Left ventricle myocardium inferior (tissue), 1 donor: ENCODE data around the gene RAPGEF2. TPM values are rescaled to one million over a fixed set of nuclear protein-coding genes. Genes with fewer than 3 reads are reported as not detected.

Experiments
- DNase-seq: peaks from one replicate; pipeline ENCODE4 v3.0.0-alpha.2; 2020
- H3K27ac ChIP-seq: fragments of 200-600 bp; replicated peaks from 2 replicates; pipeline ENCODE4 v1.8.0; 2021
- H3K27me3 ChIP-seq: fragments of 200-600 bp; 2 replicates; pipeline ENCODE4 v1.8.0; 2021; ENCODE audit warnings: low read depth
- H3K36me3 ChIP-seq: fragments of 200-600 bp; 2 replicates; pipeline ENCODE4 v1.8.0; 2021
- H3K4me1 ChIP-seq: fragments of 200-600 bp; 2 replicates; pipeline ENCODE4 v1.8.0; 2021
- H3K4me3 ChIP-seq: fragments of 200-600 bp; 2 replicates; pipeline ENCODE4 v1.8.0; 2021; ENCODE audit warnings: mild to moderate bottlenecking, moderate library complexity
- H3K9me3 ChIP-seq: fragments of 200-600 bp; replicated peaks from 2 replicates; pipeline ENCODE4 v1.8.0; 2021
- CTCF ChIP-seq: fragments of 200-600 bp; IDR thresholded peaks from 2 replicates; pipeline ENCODE4 v1.8.0; 2021; ENCODE audit warnings: antibody characterized with exemption, mild to moderate bottlenecking, borderline replicate concordance
- intact Hi-C: fragments of 100-400 bp; cut with micrococcal nuclease; formaldehyde crosslinking; loops from one replicate; pipeline ENCODE4 v1.11.0; 2022
- total RNA-seq: library from RNA; stranded (reverse); fragmentation: NEBNext Ultra II Directional; extraction: Animal tissue kit (Norgen Biotek cat#: 25700); gene quantifications from one replicate; pipeline ENCODE4 v1.2.1, GENCODE V29; 2021
- donor health status: DM: no; HTN: yes; CAD: no; lungs with severe emphysema.

The RAPGEF2 gene
- total RNA-seq, 1 donor from 2014 or later, result 51.5 TPM

DNA sequence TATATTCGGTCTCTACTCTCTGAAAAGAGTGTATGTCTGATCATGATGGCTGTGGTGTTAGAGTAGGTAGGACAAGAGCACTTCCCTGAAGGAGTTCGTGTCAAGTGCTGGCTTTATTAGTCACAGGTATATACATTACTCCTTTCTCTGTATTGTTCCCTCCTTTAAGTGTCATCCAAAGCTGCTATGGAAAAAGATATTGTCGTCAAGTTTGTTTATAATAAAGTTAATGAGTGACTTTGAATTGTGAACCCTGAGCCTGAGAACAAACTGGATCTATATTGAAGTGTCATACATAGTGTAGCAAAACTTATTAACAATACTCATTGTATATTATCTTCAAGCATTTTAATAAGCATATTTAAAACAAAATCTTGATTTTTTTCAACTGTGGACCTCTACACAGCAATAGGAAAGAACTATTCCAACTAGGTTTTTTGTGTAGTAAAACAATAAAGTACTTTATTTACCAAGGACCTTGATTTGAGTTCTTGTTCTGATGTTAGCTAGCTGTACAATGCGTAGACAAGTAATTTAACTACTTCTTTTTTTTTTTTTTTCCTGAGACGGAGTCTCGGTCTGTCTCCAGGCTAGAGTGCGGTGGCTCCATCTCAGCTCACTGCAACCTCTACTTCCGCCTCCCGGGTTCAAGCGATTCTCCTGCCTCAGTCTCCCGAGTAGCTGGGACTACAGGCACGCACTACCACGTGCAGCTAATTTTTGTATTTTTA lies 177.7 kb downstream of the RAPGEF2 start:
- no peaks in the 10 kb centered on the region for H3K9me3 ChIP-seq
- peaks cover 67% of the 10 kb centered on the region for H3K4me1 ChIP-seq
- H3K36me3 ChIP-seq, result no peaks in the 10 kb centered on the region
- TF ChIP-seq CTCF, result no peak
- intact Hi-C loops, result no loop called here
- peak overlapping the region; percentile 54 for H3K27ac ChIP-seq
- H3K4me3 ChIP-seq, result no peak overlapping the region
- H3K27me3 ChIP-seq, result no peaks in the 10 kb centered on the region
- DNase-seq, result no peak

DNA sequence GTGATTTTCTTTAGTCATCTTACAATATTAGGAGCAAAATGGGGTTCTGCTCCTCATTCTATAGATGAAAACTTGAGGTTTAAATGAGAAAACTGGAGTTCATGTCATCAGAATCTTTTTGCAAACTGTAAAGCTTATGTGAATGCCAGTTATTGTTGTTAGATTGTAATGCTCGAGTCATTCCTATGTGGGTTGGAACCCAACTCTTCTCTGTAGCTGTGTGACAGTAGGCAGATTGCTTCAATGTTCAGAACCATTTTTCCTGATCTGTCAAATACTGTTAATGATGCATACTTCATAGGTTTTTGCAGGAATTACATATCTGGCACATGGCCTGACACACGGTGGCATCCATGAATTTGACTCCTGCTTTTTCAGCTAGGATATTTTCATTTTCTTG lies 178.9 kb downstream of the RAPGEF2 start:
- H3K4me1 ChIP-seq, result peaks cover 57% of the 10 kb centered on the region
- TF ChIP-seq CTCF, result no peak
- intact Hi-C loops, result no loop called here
- DNase-seq, result no peak
- no peak overlapping the region for H3K4me3 ChIP-seq
- no peaks in the 10 kb centered on the region for H3K27me3 ChIP-seq
- peak overlapping the region; percentile 40 for H3K27ac ChIP-seq
- H3K9me3 ChIP-seq, result no peaks in the 10 kb centered on the region
- H3K36me3 ChIP-seq, result no peaks in the 10 kb centered on the region

- Histone ChIP-seq H3K4me3 (no peak overlapping the region), H3K4me1 (peaks cover 57% of the 10 kb centered on the region), H3K27ac (peak overlapping the region; percentile 40), H3K27me3 (no peaks in the 10 kb centered on the region), H3K9me3 (no peaks in the 10 kb centered on the region), H3K36me3 (no peaks in the 10 kb centered on the region)
- no peak for DNase-seq
- intact Hi-C loops, result no loop called here
- no peak for TF ChIP-seq CTCF
These were observed 179.4 kb downstream of the RAPGEF2 start for GRCh38 chr4:159282329-159282728.

GRCh38 chr4:159282944-159283343 lies 180.1 kb downstream of the RAPGEF2 start:
- H3K4me3 ChIP-seq, result no peak overlapping the region
- peaks cover 60% of the 10 kb centered on the region for H3K4me1 ChIP-seq
- peak overlapping the region; percentile 40 for H3K27ac ChIP-seq
- no peaks in the 10 kb centered on the region for H3K9me3 ChIP-seq
- no peak for DNase-seq
- no peak for TF ChIP-seq CTCF
- intact Hi-C loops, result no loop called here
- H3K36me3 ChIP-seq, result no peaks in the 10 kb centered on the region
- H3K27me3 ChIP-seq, result no peaks in the 10 kb centered on the region

DNA sequence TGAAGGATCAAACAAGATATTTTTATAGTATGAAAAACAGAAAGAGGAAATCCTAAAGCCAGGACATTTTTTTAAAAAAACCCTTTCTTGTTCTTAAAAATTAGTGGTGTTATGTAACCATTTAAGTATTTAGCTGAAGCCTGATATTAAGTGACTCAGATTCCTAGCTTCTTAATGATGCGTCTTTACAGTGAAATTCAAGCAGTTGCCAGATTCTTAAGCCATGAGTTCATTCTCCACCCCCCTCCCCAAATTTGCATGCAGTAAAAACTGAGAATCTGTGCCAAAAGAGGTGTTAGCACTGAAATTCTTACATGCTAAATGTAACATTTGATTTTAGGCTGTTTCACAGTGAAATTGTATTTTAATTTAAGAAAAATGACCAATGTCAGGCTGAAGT lies 180.8 kb downstream of the RAPGEF2 start:
- H3K9me3 ChIP-seq, result no peaks in the 10 kb centered on the region
- DNase-seq, result no peak
- peak overlapping the region; percentile 40 for H3K27ac ChIP-seq
- TF ChIP-seq CTCF, result no peak
- H3K4me1 ChIP-seq, result peaks cover 62% of the 10 kb centered on the region
- intact Hi-C loops, result no loop called here
- no peaks in the 10 kb centered on the region for H3K27me3 ChIP-seq
- H3K4me3 ChIP-seq, result peak overlapping the region; percentile 16
- no peaks in the 10 kb centered on the region for H3K36me3 ChIP-seq
